ENCODE measurements around the gene DZIP1L.
A peak's percentile ranks its signal among the peaks of the same experiment; 100 is the strongest.

The DZIP1L gene

DNA sequence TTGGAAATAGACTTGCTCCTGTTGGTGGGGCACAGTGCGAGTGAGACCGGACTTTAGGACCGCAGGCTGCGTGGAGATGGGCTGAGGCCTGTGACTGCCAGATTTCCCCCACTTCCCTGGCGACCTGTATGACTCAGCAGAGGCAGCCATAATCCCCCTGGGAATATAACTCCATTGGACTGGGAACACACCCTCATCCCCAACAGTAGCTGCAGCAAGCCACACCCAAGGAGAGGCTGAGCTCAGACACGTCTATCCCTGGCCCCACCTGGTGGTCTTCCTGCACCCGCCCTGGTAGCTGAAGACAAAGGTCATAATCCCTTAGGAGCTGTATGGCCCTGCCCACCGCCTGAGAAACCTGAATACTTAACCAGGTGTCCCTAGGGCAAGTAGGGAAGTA lies 42.6 kb downstream of the DZIP1L start:
- DNase-seq (ENCODE audit: low read depth in 2 of 3, low spot score in 2 of 3), result no peak

DNA sequence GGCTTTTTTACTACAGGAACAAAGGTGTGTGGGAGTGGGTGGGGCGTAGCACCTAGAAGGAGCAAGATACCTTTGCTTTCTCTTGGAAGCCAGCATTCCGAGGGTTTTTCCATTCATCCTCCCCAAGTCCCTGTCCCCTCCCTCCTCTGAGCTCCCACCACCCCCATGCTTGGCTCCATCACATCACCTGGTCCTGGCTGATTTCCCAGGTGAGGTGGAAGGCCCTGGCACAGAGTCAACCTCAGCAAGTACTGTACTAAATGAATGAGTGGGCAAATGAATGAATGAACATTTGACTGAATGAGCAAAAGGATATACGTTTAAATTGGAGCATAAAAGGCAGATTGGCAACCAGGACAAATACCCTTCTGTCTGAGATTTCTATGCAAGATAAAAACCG lies 45.4 kb downstream of the DZIP1L start:
- no peak for DNase-seq (ENCODE audit: low read depth in 2 of 3, low spot score in 2 of 3)

DNA sequence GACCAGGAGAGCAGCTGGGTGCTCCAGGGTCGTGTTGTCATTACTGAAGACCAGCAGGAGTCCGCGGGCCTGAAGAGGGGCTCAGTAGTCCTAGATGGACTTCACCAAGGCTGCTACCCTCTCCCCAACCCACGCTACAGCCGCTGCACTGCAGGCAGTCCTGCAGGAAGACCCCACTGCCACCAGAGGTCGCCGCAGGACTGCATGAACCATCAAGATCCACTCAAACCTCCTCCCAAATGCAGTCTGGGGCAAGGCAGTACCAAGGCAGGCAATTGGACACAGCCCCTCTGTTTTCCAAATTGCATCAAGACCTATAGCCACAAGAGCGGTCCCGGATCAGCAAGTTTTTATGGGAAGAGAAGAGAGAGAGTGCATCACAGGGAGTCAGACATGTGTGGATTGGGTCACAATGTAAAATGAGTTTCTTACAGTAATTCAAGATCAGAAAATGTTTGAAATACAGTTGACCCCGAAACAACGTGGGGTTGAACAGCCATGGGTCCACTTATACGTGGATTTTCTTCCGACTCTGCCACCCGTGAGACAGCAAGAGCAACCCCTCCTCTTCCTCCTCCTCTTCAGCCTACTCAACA lies 46.7 kb downstream of the DZIP1L start:
- DNase-seq (ENCODE audit: low read depth in 2 of 3, low spot score in 2 of 3), result peak; percentile 38 to 71 (median 68)

DNA sequence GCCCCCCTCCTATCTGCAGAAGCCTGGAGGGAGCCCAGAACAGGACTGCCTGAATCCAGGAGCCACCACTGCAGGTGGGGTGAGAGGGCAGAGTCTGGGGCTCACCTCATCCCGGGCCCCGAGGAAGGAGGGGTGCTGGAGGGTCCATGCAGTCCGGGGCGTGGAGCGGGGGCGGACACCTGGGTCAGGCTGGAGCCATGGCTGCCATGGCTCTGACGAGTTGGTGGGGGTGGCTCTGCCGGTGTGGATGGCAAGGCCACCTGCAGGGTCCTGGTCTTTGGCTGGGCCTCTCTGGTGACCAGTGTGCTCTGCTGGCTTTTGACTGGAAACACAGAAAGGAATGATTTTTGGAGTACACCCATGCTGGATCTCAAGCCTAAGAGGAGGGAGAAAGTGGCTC lies 47.4 kb downstream of the DZIP1L start:
- no peak for DNase-seq (ENCODE audit: low read depth in 2 of 3, low spot score in 2 of 3)

DNA sequence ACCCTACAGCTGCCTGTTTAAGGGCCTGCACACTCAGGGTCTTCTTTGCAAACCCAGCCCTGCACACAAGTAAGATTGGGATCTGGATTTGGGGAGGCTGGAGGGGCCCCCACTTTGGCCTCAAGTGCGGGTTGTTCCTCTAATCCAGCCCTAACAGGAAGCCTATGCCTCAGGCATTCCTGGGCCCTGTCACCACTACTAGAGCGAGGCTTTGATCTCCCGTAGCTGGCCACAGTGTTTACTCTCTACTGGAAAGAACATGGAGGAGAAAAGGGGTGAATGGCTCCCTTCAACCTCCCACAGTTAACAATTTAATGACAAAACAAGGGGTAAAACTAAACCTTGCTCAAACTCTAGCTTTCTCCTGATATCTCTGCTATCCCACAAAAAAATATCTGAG lies 48.4 kb downstream of the DZIP1L start:
- DNase-seq (ENCODE audit: low read depth in 2 of 3, low spot score in 2 of 3), result no peak

DNA sequence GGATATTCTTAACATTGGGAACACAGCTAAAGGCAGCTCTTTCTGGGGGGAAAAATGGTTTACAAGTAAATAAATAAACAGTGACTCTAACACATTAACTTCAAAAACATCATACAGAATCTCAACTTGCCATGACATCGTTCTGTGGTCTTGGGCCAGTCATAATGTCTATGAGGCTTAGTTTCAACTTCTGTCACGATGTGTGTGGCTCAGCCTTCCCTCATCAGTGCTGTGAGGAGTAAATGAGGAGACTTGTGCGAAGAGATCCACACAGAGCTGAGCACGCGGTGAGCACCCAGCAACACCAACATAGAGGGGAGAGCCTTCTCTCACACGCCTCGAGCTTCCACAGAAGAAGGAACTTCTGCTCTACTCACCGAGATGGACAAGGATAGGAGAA lies 49.0 kb downstream of the DZIP1L start:
- peak in 1 of 3 experiments; percentile 29 for DNase-seq (ENCODE audit: low read depth in 2 of 3, low spot score in 2 of 3)

DNA sequence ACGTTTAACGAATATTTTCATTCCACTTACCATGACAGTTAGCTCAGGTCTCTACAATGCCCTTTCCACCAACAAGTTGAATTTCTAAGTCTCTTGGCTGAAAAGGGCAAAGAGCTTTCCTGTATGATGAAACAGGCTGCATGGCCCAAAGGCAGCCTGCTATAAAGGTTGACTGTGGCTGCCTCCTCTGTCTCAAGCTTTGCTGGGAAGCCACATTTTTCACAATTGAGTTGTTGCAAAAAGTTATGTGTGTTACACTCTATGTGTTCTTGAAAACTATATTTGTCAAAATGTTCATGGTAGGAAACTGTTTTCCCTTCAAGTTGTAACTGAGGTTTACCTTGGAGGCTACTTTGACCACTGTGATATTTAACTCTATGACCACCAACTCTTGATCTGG lies 49.5 kb downstream of the DZIP1L start:
- no peak for DNase-seq (ENCODE audit: low read depth in 2 of 3, low spot score in 2 of 3)

DNA sequence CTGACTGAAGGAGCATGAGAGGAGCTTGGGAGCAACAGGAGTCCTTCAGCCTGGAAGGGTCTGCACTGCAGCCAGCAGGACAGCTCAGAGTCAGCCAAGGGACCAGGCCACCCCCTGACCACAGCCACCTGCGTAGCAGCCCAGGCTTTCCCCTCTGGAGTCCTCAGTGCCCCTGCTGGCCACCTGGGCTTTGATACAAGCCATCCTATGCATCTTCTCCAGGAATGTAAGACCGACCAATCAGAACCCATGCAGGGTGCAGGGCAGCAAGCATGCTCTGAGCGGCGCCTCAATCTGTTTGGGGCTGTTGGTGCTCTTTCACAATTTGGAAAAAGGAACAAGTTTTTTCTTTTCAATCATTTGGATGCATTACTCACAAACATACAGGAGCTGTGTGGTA lies 52.0 kb downstream of the DZIP1L start:
- no peak for DNase-seq (ENCODE audit: low read depth in 2 of 3, low spot score in 2 of 3)

DNA sequence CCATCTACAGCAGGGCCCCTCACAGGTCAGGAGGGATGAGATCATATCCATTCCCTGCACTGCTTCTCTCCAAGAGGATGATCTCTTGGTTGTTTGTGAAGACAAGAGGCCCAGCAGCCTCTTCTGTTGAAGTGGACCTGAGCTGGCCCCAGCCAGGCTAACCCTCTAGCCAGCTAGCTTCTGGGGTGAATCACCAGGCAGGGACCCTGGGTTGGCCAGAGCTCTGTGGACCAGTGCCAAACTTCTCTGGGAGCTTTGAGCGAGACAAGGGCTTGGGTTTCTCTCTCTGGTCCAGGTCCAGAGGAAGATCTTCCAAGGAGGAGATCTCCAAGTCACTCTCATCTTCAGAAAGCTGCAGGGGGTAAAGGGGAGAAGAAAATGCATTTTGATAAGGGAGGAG lies 52.8 kb downstream of the DZIP1L start:
- DNase-seq (ENCODE audit: low read depth in 2 of 3, low spot score in 2 of 3), result no peak

DNA sequence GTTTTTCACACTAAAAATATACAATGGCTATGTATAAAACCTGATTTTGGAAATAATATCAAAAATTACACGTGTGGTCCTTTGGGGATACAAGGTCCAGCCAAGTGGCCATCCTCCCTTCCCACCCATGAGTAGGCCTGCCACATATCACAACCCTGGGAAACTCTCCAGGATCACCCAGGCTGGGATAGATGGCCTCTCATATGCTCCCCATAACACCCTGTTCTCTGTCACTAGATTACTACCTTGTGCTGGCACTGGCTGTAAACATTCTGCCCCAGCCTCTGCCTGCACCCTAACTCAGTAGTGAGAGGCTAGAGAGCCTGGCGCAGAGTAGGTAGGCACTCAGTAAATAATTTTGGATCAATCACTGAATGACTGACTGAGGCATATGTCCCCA lies 53.4 kb downstream of the DZIP1L start:
- no peak for DNase-seq (ENCODE audit: low read depth in 2 of 3, low spot score in 2 of 3)

DNA sequence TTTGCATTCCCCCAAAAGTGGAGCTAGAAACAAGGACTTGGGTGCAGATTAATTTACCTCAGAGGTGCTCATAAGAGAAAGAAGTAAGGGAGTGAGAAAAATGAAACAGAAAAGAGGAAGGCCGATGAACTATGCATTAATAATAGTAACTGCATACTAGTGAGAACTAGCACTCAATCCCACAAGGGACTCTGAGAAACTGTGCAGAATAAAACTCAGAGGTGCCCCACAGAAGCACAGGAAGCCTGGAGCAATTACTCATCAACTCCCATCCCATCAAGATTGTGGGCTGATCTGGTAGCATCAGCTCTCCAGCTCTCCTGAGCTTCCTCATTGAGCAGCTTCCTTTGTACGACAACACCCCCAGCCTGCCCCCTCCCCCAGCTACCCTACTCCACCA lies 54.6 kb downstream of the DZIP1L start:
- no peak for DNase-seq (ENCODE audit: low read depth in 2 of 3, low spot score in 2 of 3)

DNA sequence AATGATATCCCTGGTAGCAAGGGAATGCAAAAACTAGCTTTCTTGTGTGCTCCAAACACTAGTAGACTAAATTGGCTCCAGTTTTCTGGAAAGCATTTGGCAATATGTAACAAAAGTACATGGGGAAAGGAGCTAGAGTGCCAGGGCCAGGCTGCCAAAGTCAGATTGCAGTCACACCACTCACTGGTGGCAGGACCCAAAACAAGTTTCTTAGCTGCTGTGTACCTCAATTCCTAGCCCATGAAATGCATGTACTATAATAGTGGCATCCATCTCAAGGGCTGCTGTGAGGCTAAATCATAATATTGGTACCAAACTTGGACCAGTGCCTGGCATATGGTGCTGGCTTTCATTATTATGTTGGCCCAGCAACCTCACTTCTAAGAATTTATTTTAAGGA lies 56.1 kb downstream of the DZIP1L start:
- DNase-seq (ENCODE audit: low read depth in 2 of 3, low spot score in 2 of 3), result no peak

DNA sequence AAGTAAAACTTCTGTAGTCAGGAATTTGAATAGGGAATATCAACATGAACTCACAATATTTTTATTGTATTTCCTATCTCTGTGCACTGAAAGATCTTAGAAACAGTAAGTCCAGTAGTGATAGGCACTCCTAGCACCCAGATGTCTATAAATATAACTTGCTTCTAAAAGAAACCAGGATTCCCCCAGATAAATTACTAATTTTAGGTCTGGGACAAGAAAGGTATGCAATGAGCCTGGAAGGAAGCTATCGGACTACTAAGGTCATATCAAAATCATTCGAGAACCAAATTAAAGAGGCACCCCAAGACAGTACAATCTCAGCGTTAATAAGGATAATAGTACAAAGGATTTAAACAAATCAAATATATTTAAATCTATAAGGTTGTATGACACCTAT lies 58.0 kb downstream of the DZIP1L start:
- DNase-seq (ENCODE audit: low read depth in 2 of 3, low spot score in 2 of 3), result no peak

DNA sequence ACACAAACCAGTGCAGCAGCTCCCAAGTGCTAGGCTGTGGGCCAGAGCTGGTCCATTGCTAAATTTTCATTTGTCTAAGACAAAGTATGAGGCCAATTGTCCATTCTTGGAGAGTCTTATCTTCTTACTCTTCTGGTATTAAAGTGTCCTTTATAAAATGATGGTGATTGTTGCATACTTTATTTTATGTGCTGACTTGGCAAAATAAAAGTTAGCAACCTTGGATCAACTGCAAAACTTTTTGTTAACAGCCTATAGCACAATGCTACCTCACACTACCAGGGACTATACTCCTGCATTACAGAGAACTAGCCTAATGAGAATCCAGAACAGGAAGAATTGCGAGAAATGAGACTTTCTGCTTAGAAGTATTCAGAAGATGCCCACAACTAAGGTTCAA lies 61.4 kb downstream of the DZIP1L start:
- DNase-seq (ENCODE audit: low read depth in 2 of 3, low spot score in 2 of 3), result no peak

DNA sequence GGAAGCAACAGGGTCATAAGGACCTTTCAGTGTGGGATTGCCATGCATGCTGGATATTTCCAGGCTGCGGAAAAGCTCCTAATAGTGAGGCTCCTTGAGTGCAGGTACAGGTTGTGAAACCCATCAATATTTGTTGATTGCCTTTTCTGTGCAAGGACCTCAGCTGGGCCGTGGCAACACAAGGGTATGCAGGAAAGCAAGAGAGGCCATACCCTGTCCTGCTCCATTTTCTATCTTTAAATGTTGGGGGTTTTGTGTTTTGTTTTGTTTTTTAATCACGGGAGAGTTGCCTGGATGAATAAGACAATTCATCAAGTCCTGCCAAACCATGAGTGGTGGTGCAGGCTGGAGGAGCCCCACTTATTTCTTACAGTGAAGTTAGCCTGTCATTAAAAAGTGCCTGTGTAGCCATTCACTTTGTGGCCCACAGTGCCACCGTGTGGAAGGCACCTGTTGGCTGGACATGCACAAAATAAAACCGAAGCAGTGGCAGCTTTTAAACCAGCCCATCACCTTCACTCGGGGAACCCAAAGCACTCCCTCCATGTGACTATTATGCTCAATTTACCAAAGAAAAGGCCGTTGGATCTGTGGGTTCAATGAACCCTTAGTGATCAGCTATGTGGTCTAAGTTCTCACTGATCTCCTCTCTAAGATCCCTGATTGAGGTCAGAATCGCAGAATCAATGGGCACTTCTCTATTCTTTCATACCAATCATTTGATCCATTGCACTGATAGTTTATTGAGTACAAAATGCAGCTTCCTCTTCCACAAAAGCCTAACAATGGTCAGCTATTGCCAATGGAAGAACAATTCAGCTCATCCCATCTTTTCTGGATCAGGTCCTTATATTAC lies 63.2 kb downstream of the DZIP1L start:
- DNase-seq (ENCODE audit: low read depth in 2 of 3, low spot score in 2 of 3), result no peak

DNA sequence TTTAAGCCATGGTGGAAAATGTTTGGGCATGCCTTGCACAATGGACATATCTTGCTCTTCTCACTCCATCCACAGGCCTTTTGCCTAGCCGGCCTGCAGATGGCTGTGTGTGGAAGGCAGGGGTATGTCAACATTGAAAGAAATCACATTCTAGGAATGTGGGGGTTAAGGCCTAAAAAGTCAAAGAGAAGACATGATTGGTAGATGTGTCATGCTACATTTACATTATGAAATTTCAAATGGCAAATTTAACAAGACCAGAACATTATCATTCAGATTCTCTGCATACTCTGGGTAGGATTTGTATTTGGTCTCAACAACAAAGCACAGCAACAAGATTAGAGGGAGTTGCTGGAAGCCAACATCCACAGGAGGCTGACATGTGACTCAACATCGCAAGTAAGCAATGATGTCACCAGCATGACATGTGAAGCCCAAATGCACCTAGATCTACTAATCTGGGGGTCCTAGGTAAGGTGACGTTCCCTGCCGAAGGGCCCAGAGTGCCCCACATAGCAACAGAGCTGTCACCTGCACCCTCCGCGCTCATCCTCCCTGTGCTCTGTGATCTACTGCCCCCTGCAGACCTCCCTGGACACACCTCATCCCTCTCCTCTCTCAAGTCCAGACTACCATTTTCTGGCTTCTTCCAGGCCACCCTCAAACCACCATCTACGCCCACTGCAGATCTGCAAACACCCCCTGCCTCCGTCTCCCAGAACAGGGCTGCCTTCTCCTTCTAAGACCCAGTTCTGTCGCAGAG lies 66.1 kb downstream of the DZIP1L start:
- no peak for DNase-seq (ENCODE audit: low read depth in 2 of 3, low spot score in 2 of 3)

DNA sequence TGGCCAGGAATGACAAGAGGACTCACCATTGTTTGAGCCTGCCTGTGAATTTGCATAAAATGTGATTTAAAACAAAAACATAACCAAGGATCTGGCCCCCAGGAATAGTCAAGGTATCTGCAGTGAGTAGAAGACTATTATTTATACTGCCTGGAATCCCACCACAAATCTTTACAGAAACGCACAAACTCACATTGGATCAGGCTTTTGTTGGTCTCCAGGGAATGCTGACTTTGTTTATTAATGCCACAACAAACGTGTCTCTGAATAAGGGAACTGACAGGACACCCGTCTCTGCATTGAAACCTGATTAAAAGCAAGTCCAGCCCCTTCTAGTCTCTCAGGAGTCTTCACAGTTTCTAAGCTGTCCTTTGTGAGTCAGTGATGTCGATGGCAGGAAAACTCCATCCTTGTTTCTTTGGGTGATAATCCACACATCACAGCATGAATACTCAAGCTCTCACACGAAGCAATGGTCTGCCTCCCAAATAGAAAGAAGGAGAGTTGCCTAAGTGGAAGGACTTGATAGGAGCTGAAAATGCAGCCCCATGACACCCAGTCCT lies 67.7 kb downstream of the DZIP1L start:
- DNase-seq (ENCODE audit: low read depth in 2 of 3, low spot score in 2 of 3), result no peak

DNA sequence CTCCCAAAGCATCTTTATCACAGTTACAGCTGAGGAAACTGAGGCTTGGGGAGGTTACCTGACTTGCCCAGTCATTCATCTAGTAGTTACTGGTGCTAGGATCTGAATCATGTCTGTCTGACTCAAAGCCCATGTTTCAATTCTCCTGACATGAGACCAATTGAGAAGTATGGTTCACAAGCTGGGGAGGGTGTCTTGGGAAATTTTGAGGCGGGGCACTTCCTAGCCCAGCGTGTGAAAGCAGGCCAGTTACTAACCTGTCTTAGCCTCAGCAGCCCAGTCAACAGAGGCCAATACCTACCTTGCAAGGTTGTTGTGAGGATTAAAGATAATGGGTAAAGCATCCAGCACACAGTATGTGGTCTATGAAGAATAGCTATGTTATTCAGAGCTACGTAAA lies 68.5 kb downstream of the DZIP1L start:
- no peak for DNase-seq (ENCODE audit: low read depth in 2 of 3, low spot score in 2 of 3)

DNA sequence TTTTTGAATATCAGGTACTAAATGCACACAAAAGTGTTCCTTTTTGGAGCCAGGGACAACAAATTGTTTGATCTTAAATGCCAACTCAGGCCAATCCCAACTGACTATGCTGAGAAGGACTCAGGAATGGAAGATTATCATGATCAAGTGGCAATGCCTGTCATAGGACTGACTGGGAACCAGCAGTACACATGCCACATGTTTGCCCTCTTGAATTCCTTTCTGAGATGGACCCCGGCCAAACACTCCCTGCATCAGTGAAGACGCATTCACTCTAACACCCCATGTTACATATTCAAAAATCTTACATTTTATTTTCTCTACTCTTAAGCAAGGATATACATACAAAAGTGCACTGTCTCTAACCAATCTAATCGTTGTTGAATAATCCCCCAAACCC lies 69.3 kb downstream of the DZIP1L start:
- no peak for DNase-seq (ENCODE audit: low read depth in 2 of 3, low spot score in 2 of 3)

DNA sequence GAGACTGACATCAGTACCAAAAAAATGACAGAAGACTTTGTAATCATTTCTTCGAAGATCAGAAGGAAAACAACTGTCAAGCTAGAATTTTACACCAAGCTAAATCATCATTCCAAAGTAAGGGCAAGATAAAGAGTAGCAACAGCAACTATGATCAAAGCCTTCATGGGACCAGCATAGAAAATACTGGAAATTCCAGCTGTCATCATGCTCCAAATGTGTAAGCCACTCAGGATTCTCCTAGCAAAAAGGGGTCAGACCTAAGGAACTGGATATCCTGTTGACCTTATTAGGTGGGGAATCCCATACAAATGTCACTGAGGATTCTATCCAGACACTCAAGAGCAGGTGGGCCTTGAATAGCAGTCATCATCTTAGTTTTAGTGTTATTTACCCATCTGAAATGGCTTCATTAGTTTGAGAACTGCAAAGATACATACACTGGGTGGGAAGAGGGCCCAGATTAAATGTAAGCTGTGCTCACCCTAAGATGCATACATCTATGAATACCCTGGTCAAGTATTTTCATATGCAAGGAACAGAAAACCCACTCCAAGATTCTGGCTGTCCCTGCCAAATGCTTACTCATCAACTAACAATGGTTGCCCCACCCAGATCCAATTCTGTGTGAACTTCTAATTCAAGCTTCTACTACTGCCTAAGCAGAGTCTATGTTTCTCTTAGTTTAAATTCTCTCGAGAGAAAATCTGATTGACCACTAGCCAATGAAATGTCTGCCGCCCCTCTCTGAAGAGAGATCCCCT lies 72.0 kb downstream of the DZIP1L start:
- DNase-seq (ENCODE audit: low read depth in 2 of 3, low spot score in 2 of 3), result no peak

DNA sequence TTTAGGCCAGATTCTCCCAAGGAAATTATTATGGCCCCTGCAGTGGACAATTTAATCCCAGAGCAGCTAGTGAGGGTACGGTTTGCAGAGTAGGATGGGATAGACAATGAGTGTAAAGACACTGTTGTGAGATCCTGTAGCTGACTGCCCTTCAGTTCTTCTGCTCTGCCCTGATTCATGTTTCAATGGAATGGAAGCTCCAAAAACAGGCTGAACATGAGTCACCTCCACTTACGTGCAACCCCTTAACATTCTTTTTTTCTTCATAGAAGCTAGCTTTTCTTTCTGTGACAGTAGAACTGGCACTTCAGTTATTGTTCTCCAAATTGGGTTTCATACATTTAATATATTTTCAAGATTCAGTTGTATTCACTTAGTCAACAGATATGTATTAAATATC lies 73.4 kb downstream of the DZIP1L start:
- DNase-seq (ENCODE audit: low read depth in 2 of 3, low spot score in 2 of 3), result no peak
